ENCODE results near the gene SMYD2. TPM values are rescaled to one million over a fixed set of nuclear protein-coding genes. Genes with fewer than 3 reads are reported as not detected.
A peak's percentile ranks its signal among the peaks of the same experiment; 100 is the strongest.

Gene SMYD2
- total and polyA plus RNA-seq, 5 donors from 2014 or later = 30.9 to 52.3 (median 46.4) TPM

DNA sequence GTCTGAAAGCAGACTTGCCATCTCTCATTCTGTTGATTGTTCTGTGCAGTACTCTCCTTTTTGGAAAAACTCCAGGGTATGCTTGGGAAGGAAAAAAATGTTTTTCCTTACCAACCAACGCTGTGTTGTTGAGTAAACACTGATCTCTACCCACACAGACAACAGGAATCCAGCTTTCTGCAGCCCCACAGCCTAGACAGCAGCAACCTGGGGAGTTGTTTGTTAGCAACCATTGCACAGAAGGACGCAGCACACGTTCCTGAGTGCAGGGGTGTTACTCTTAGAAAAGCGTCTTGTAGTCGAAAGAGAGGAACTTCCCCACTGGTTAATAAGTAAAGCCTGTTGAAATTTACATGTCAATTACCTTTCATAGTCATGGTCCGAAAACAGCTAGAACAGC is 56.6 kb downstream of the SMYD2 start:
- Mint-ChIP-seq H3K36me3 (peaks cover 58% of the 10 kb centered on the region), H3K9me3 (no peaks in the 10 kb centered on the region), H3K4me1 (peaks cover 0 to 4% (median 0%) of the 10 kb centered on the region in 4 donors), H3K27ac (no peak overlapping the region), H3K27me3 (no peaks in the 10 kb centered on the region), H3K4me3 (no peak overlapping the region)
- peaks cover 26% of the 10 kb centered on the region for H3K36me3 ChIP-seq (ENCODE audit: control insufficient read depth, insufficient read depth, low read length)
- no peak overlapping the region for H3K4me3 ChIP-seq (ENCODE audit: low read depth, low read length)
- H3K27ac ChIP-seq (ENCODE audit: insufficient read depth, low read length, poor library complexity, severe bottlenecking) = no peak overlapping the region
- DNase-seq (no peak), ATAC-seq (ENCODE audit: low read depth in 2 of 2) (no peak)
- no peaks in the 10 kb centered on the region for H3K9me3 ChIP-seq (ENCODE audit: control insufficient read depth in 2 of 2, low read length in 2 of 2)
- H3K4me1 ChIP-seq (ENCODE audit: control insufficient read depth, insufficient read depth, low read length, poor library complexity, severe bottlenecking) = no peaks in the 10 kb centered on the region
- H3K27me3 ChIP-seq (ENCODE audit: control insufficient read depth, insufficient read depth, low read length) = no peaks in the 10 kb centered on the region

DNA sequence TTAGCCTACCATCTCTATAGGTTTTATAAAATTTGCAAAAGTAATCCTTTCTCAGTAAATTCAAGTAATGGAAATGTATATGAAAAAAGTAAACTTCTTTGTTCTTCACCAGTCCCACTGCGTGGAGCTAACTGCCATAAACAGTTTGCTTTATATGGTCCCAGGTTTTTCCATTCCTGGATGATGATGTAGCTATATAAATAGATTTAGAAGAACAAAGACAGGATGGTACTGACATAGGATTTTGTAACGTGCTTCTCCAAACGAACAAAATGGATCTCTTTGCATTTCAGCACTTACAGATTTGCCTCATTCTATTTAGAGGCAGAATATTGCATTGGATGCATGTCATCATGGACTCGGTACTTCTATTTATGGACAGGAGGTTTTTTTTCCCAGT is 57.3 kb downstream of the SMYD2 start:
- no peaks in the 10 kb centered on the region for H3K4me1 ChIP-seq (ENCODE audit: control insufficient read depth, insufficient read depth, low read length, poor library complexity, severe bottlenecking)
- Mint-ChIP-seq H3K36me3 (peaks cover 64% of the 10 kb centered on the region), H3K4me1 (peaks cover 0 to 4% (median 0%) of the 10 kb centered on the region in 4 donors), H3K4me3 (no peak overlapping the region), H3K27ac (no peak overlapping the region), H3K9me3 (no peaks in the 10 kb centered on the region), H3K27me3 (no peaks in the 10 kb centered on the region)
- H3K27ac ChIP-seq (ENCODE audit: insufficient read depth, low read length, poor library complexity, severe bottlenecking) = no peak overlapping the region
- no peaks in the 10 kb centered on the region for H3K27me3 ChIP-seq (ENCODE audit: control insufficient read depth, insufficient read depth, low read length)
- no peaks in the 10 kb centered on the region for H3K9me3 ChIP-seq (ENCODE audit: control insufficient read depth in 2 of 2, low read length in 2 of 2)
- peaks cover 26% of the 10 kb centered on the region for H3K36me3 ChIP-seq (ENCODE audit: control insufficient read depth, insufficient read depth, low read length)
- ATAC-seq (ENCODE audit: low read depth in 2 of 2) (no peak), DNase-seq (no peak)
- H3K4me3 ChIP-seq (ENCODE audit: low read depth, low read length) = no peak overlapping the region

DNA sequence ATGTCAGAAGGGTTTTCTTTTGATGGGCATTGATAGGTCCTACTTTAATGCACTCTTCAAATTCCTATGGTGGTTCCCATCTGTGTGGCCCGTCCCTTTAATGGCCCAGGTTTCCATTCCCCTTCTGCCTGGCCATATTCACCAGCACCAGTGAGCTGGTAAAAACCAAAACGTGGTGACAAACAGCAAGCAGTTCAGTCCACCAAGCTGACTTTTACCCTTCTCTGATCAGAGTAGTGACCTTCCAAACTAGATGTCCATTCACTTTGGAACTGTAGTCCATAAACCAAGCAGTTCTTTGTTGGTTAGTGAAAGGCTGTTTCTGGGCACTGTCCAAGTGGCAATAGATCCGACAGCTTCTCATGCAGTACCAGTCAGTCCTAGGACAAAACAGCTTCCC is 60.5 kb downstream of the SMYD2 start:
- no peak overlapping the region for H3K4me3 ChIP-seq (ENCODE audit: low read depth, low read length)
- H3K4me1 Mint-ChIP-seq = no peaks in the 10 kb centered on the region

DNA sequence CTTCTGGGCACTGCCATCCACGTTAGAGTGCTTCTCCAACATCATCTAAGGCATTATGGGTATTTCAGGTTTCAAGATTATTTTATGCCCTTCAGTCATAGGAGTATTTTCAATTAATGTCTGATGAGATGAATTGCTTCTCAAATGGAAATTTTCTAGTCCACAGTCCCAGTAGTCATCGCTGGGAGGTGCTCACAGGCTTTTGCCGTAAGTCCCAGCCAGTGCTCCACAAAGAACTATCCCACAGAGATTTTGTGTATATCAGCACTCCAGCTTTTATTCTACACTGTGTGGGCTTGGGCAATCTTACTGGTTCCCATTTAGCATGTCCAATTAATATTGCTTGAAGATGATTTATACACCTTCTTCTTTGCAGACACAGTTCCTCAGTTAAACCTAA is 61.0 kb downstream of the SMYD2 start:
- Histone ChIP-seq H3K36me3 (ENCODE audit: control insufficient read depth, insufficient read depth, low read length) (peaks cover 6% of the 10 kb centered on the region), H3K27me3 (ENCODE audit: control insufficient read depth, insufficient read depth, low read length) (no peaks in the 10 kb centered on the region), H3K27ac (ENCODE audit: insufficient read depth, low read length, poor library complexity, severe bottlenecking) (no peak overlapping the region), H3K9me3 (ENCODE audit: control insufficient read depth in 2 of 2, low read length in 2 of 2) (no peaks in the 10 kb centered on the region), H3K4me3 (ENCODE audit: low read depth, low read length) (no peak overlapping the region), H3K4me1 (ENCODE audit: control insufficient read depth, insufficient read depth, low read length, poor library complexity, severe bottlenecking) (no peaks in the 10 kb centered on the region)
- Mint-ChIP-seq H3K36me3 (peaks cover 59% of the 10 kb centered on the region), H3K9me3 (peaks cover 0 to 11% (median 3%) of the 10 kb centered on the region in 7 donors), H3K4me3 (no peak overlapping the region), H3K27me3 (no peaks in the 10 kb centered on the region), H3K27ac (peak overlapping the region in 1 of 3 donors; percentile 57), H3K4me1 (no peaks in the 10 kb centered on the region)
- ATAC-seq (ENCODE audit: low read depth in 2 of 2) = no peak
- no peak for DNase-seq

More for the DNA sequence above, 60.5 kb downstream of the SMYD2 start:
- Histone ChIP-seq H3K27ac (ENCODE audit: insufficient read depth, low read length, poor library complexity, severe bottlenecking) (no peak overlapping the region), H3K27me3 (ENCODE audit: control insufficient read depth, insufficient read depth, low read length) (no peaks in the 10 kb centered on the region), H3K4me1 (ENCODE audit: control insufficient read depth, insufficient read depth, low read length, poor library complexity, severe bottlenecking) (no peaks in the 10 kb centered on the region), H3K36me3 (ENCODE audit: control insufficient read depth, insufficient read depth, low read length) (peaks cover 9% of the 10 kb centered on the region), H3K9me3 (ENCODE audit: control insufficient read depth in 2 of 2, low read length in 2 of 2) (no peaks in the 10 kb centered on the region)
- Mint-ChIP-seq H3K4me3 (no peak overlapping the region), H3K27ac (peak overlapping the region in 1 of 3 donors; percentile 57), H3K9me3 (peaks cover 0 to 11% (median 3%) of the 10 kb centered on the region in 7 donors), H3K36me3 (peaks cover 64% of the 10 kb centered on the region), H3K27me3 (no peaks in the 10 kb centered on the region)
- ATAC-seq (ENCODE audit: low read depth in 2 of 2) = no peak
- DNase-seq = no peak

DNA sequence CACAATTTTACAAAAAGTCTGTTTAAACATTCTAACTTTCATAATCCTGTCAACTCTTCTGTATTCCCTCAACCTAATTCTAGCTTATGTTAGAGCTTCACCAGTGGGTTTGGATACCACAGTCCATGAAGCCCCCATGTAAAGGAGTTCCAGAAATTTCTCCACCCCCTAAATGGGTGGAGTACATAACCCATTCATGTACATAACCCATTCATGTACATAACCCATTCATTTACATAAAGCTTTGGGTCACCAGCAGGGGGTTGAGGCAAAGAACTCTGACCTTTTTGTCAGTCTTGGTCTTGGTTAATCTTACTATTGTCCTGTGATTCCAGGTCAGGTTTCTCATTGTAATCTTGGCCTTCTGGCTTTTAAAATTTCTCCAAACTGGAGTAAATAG is 61.6 kb downstream of the SMYD2 start:
- Mint-ChIP-seq H3K27me3 (no peaks in the 10 kb centered on the region), H3K9me3 (peaks cover 0 to 11% (median 3%) of the 10 kb centered on the region in 7 donors), H3K4me1 (no peaks in the 10 kb centered on the region), H3K36me3 (peaks cover 53% of the 10 kb centered on the region), H3K27ac (no peak overlapping the region), H3K4me3 (no peak overlapping the region)
- peaks cover 3% of the 10 kb centered on the region for H3K36me3 ChIP-seq (ENCODE audit: control insufficient read depth, insufficient read depth, low read length)
- DNase-seq = no peak
- no peaks in the 10 kb centered on the region for H3K4me1 ChIP-seq (ENCODE audit: control insufficient read depth, insufficient read depth, low read length, poor library complexity, severe bottlenecking)
- H3K27ac ChIP-seq (ENCODE audit: insufficient read depth, low read length, poor library complexity, severe bottlenecking) = no peak overlapping the region
- ATAC-seq (ENCODE audit: low read depth in 2 of 2) = no peak
- H3K4me3 ChIP-seq (ENCODE audit: low read depth, low read length) = no peak overlapping the region
- H3K27me3 ChIP-seq (ENCODE audit: control insufficient read depth, insufficient read depth, low read length) = no peaks in the 10 kb centered on the region
- no peaks in the 10 kb centered on the region for H3K9me3 ChIP-seq (ENCODE audit: control insufficient read depth in 2 of 2, low read length in 2 of 2)

DNA sequence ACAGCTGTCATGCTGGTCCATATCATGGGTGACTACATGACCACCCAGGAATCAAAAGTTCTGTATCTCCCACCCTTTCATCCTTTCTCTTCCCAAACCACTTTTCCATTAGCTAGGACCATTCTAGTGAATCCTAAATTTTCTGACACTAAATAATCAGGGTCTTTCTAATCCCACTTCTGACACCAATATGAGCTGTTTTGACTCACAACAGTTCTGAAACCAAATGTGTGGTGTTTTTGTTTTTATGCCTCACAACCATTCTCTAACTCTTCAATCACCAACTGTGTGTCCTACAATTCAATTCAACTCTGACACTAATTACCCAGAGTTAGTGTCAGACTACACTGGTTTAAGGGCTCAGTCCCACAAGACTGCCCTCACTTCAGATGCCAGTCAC is 63.9 kb downstream of the SMYD2 start:
- ATAC-seq (ENCODE audit: low read depth in 2 of 2) = no peak
- peaks cover 45% of the 10 kb centered on the region for H3K36me3 Mint-ChIP-seq

DNA sequence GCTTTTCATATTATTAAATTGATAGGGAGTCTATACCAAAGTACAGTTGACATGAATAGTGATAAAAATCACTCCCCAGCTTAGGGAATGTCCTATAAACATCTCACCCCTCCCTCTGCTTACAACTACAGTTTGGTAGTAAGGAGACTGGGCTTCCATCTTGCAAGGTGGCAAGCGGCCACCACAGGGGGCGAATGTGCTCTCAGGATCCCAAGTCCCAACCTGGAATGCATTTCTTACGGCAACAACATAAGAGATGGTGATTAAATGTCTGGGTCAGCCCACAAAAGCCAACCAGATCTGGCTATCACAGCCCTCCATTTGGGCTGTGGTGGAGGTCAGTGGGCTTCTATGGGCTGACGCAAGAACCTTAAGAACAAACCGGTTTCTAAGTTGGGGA is 68.0 kb downstream of the SMYD2 start:
- Histone ChIP-seq H3K27ac (ENCODE audit: insufficient read depth, low read length, poor library complexity, severe bottlenecking) (no peak overlapping the region), H3K27me3 (ENCODE audit: control insufficient read depth, insufficient read depth, low read length) (no peaks in the 10 kb centered on the region), H3K36me3 (ENCODE audit: control insufficient read depth, insufficient read depth, low read length) (no peaks in the 10 kb centered on the region), H3K4me1 (ENCODE audit: control insufficient read depth, insufficient read depth, low read length, poor library complexity, severe bottlenecking) (no peaks in the 10 kb centered on the region), H3K9me3 (ENCODE audit: control insufficient read depth in 2 of 2, low read length in 2 of 2) (no peaks in the 10 kb centered on the region), H3K4me3 (ENCODE audit: low read depth, low read length) (no peak overlapping the region)
- no peaks in the 10 kb centered on the region for H3K4me1 Mint-ChIP-seq
- no peak overlapping the region for H3K27ac Mint-ChIP-seq
- H3K4me3 Mint-ChIP-seq = no peak overlapping the region
- peaks cover 0 to 8% (median 2%) of the 10 kb centered on the region in 7 donors for H3K9me3 Mint-ChIP-seq
- DNase-seq = no peak
- no peak for ATAC-seq (ENCODE audit: low read depth in 2 of 2)
- H3K27me3 Mint-ChIP-seq = no peaks in the 10 kb centered on the region
- H3K36me3 Mint-ChIP-seq = peaks cover 15% of the 10 kb centered on the region

More for the DNA sequence above, 63.9 kb downstream of the SMYD2 start:
- Histone ChIP-seq H3K9me3 (ENCODE audit: control insufficient read depth in 2 of 2, low read length in 2 of 2) (no peaks in the 10 kb centered on the region), H3K4me3 (ENCODE audit: low read depth, low read length) (no peak overlapping the region), H3K4me1 (ENCODE audit: control insufficient read depth, insufficient read depth, low read length, poor library complexity, severe bottlenecking) (no peaks in the 10 kb centered on the region), H3K27me3 (ENCODE audit: control insufficient read depth, insufficient read depth, low read length) (no peaks in the 10 kb centered on the region), H3K36me3 (ENCODE audit: control insufficient read depth, insufficient read depth, low read length) (no peaks in the 10 kb centered on the region), H3K27ac (ENCODE audit: insufficient read depth, low read length, poor library complexity, severe bottlenecking) (no peak overlapping the region)
- Mint-ChIP-seq H3K4me3 (no peak overlapping the region), H3K27ac (no peak overlapping the region), H3K4me1 (no peaks in the 10 kb centered on the region), H3K9me3 (peaks cover 0 to 11% (median 3%) of the 10 kb centered on the region in 7 donors), H3K27me3 (no peaks in the 10 kb centered on the region)
- DNase-seq = no peak

DNA sequence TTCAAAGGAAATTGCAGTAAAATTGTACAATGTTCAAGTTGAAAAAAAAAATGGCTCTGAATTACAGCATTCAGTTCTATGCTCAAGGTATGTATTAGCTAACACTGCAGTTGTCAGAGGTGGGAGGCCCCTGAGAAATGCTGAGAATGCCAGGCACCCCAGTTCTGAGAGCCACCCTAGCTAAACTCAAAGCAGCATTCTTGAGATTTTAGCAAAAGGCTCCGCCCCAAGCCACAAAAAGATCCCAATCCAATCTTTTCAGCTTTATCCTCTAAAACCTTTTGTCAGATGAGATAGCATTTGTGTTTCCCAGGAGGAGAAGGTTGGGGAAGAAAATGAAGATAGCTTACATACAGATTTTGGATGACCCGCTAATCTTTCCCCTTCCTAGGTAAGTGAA is 68.8 kb downstream of the SMYD2 start:
- H3K27me3 ChIP-seq (ENCODE audit: control insufficient read depth, insufficient read depth, low read length) = no peaks in the 10 kb centered on the region
- Mint-ChIP-seq H3K27ac (no peak overlapping the region), H3K27me3 (no peaks in the 10 kb centered on the region), H3K4me1 (no peaks in the 10 kb centered on the region), H3K4me3 (no peak overlapping the region), H3K36me3 (peaks cover 7% of the 10 kb centered on the region), H3K9me3 (peaks cover 0 to 3% (median 2%) of the 10 kb centered on the region in 7 donors)
- no peaks in the 10 kb centered on the region for H3K4me1 ChIP-seq (ENCODE audit: control insufficient read depth, insufficient read depth, low read length, poor library complexity, severe bottlenecking)
- H3K27ac ChIP-seq (ENCODE audit: insufficient read depth, low read length, poor library complexity, severe bottlenecking) = no peak overlapping the region
- ATAC-seq (ENCODE audit: low read depth in 2 of 2) = no peak
- no peaks in the 10 kb centered on the region for H3K9me3 ChIP-seq (ENCODE audit: control insufficient read depth in 2 of 2, low read length in 2 of 2)
- DNase-seq = no peak
- H3K36me3 ChIP-seq (ENCODE audit: control insufficient read depth, insufficient read depth, low read length) = no peaks in the 10 kb centered on the region
- H3K4me3 ChIP-seq (ENCODE audit: low read depth, low read length) = no peak overlapping the region

Data from CD4-positive, CD25-positive, alpha-beta regulatory T cell (primary cell).